Brain microvascular endothelial cell (primary cell): Measurements from ENCODE around the gene TRMT10A.

Experiments
- DNase-seq: peaks from one replicate; pipeline ENCODE4 v3.0.0-alpha.2; 2020
- H3K27ac ChIP-seq: fragments of 250-450 bp; sonication (Bioruptor Pico); 2 replicates; pipeline ENCODE4 v1.5.1; 2020; ENCODE audit warnings: mild to moderate bottlenecking, moderate library complexity
- H3K27me3 ChIP-seq: fragments of 250-450 bp; sonication (Bioruptor Pico); replicated peaks from 2 replicates; pipeline ENCODE4 v1.5.1; 2020; ENCODE audit warnings: mild to moderate bottlenecking
- H3K36me3 ChIP-seq: fragments of 250-450 bp; sonication (Bioruptor Pico); replicated peaks from 2 replicates; pipeline ENCODE4 v1.5.1; 2020; ENCODE audit warnings: mild to moderate bottlenecking
- H3K4me3 ChIP-seq: 2 replicates; pipeline ENCODE4 v1.5.1; 2011; ENCODE audit warnings: low read depth, mild to moderate bottlenecking, control low read depth, low read length, moderate library complexity
- CTCF ChIP-seq: IDR thresholded peaks from 2 replicates; pipeline ENCODE4 v1.5.1; 2011; ENCODE audit warnings: low read depth, mild to moderate bottlenecking, moderate library complexity, low read length, control low read depth, inconsistent platforms; ENCODE audit errors: missing control alignments
- in situ Hi-C: cut with HindIII; loops from 2 replicates; pipeline ENCODE4 v1.10.0; 2017; ENCODE audit warnings: low sequenced_read_pairs, low pct_ligation_motif_present

TRMT10A gene

DNA sequence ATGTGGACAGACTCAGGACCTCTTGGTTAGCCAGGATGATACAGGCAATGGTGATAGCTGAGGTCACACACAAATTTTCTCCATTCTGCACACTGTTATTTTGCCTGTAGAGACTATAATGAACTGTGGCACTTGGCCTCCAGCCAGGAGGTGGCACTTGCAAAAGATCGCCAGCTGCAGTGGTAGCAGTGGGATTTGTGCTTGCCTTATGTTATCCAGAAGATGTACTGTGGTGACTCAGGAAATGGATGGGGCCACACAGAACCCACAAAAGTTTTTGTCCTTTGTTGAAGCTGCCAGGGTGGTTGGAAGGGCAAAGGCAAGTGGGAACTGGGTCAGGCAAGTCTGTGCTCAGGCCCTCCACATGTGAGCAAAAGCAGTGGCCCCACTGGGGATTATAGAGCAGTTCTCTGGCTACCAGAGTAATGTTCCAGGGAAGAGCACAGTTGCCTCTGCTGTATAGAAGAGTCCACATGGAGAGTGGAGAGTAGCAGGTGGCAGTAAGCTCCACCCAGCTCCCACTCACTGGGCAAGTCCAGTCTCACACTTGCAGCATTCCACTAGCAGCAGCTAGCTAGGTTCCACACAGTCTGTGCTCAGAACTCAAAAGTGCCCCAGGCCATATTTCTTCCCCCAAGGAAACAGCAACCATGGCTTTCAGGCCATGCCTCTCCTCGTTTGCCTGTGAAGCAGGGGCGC is 58.9 kb downstream of the TRMT10A start:
- no peak for DNase-seq
- H3K27me3 ChIP-seq: no peaks in the 10 kb centered on the region
- in situ Hi-C loops: no loop called here
- no peak overlapping the region for H3K4me3 ChIP-seq
- H3K27ac ChIP-seq: no peak overlapping the region
- TF ChIP-seq CTCF: no peak
- H3K36me3 ChIP-seq: no peaks in the 10 kb centered on the region
